Measurements from ENCODE around the gene SLC30A3.

DNA sequence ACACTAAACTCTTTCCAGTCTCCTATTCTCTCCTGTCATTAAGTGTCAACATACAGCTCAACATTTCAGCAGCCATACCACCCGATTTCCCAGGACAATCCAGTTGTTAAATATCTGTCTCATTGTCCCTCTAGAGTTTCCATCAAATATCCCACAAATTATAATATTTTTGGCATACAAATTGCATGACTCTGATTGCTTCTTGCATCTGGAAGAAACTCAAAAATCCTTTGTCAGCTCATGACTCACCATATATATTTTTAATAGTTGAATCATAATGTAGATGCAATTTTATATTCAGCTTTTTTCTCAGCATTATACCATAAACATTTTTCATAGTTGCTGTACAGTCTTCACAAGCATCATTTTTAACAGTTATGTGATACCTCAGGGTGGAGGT is 7.2 kb downstream of the SLC30A3 start:
- TF ChIP-seq, protein P1, sequence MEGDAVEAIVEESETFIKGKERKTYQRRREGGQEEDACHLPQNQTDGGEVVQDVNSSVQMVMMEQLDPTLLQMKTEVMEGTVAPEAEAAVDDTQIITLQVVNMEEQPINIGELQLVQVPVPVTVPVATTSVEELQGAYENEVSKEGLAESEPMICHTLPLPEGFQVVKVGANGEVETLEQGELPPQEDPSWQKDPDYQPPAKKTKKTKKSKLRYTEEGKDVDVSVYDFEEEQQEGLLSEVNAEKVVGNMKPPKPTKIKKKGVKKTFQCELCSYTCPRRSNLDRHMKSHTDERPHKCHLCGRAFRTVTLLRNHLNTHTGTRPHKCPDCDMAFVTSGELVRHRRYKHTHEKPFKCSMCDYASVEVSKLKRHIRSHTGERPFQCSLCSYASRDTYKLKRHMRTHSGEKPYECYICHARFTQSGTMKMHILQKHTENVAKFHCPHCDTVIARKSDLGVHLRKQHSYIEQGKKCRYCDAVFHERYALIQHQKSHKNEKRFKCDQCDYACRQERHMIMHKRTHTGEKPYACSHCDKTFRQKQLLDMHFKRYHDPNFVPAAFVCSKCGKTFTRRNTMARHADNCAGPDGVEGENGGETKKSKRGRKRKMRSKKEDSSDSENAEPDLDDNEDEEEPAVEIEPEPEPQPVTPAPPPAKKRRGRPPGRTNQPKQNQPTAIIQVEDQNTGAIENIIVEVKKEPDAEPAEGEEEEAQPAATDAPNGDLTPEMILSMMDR (IDR thresholded peaks at IDR 0.05 in 4 of 5, conservative IDR thresholded peaks at IDR 0.05 in 1 of 5), result no peak
- no peak for TF ChIP-seq POLR2A (IDR thresholded peaks at IDR 0.05)

Measured in gastrocnemius medialis (tissue), 4 donors.